MM.1S (cell line): Measurements from ENCODE around the gene C2orf74.

Experiments used
- DNase-seq: peaks from one replicate; pipeline ENCODE4 v3.0.0-alpha.2; 2015
- H2AFZ ChIP-seq: fragments of 300-600 bp; sonication (generic); 2 replicates; pipeline ENCODE4 v1.6.0; 2016; ENCODE audit warnings: antibody characterized with exemption, low read length
- H3F3A ChIP-seq: fragments of 300-600 bp; sonication (generic); 2 replicates; pipeline ENCODE4 v1.6.1; 2016; ENCODE audit warnings: mild to moderate bottlenecking, antibody characterized with exemption, low read length, moderate library complexity, mixed read lengths; ENCODE audit not compliant: insufficient read depth
- H3K27ac ChIP-seq: fragments of 300-600 bp; sonication (generic); 2 replicates; pipeline ENCODE4 v1.5.1; 2016; ENCODE audit warnings: mild to moderate bottlenecking, low read length
- H3K27me3 ChIP-seq: fragments of 300-600 bp; sonication (generic); replicated peaks from 2 replicates; pipeline ENCODE4 v1.6.0; 2016; ENCODE audit warnings: low read length; ENCODE audit not compliant: insufficient read depth
- H3K36me3 ChIP-seq: fragments of 300-600 bp; sonication (generic); replicated peaks from 2 replicates; pipeline ENCODE4 v1.6.1; 2016; ENCODE audit warnings: mild to moderate bottlenecking, low read length, mixed read lengths; ENCODE audit not compliant: insufficient read depth
- H3K4me1 ChIP-seq: fragments of 300-600 bp; sonication (generic); 2 replicates; pipeline ENCODE4 v1.6.1; 2016; ENCODE audit warnings: low read length, mixed read lengths
- H3K4me2 ChIP-seq: fragments of 300-600 bp; sonication (generic); 2 replicates; pipeline ENCODE4 v1.6.0; 2016; ENCODE audit warnings: low read depth, low read length
- H3K4me3 ChIP-seq: fragments of 300-600 bp; sonication (generic); 2 replicates; pipeline ENCODE4 v1.5.1; 2016; ENCODE audit warnings: low read length, mixed read lengths
- H3K79me2 ChIP-seq: fragments of 300-600 bp; sonication (generic); 2 replicates; pipeline ENCODE4 v1.6.1; 2016; ENCODE audit warnings: mixed run types, low read length, mixed read lengths
- H3K9ac ChIP-seq: fragments of 300-600 bp; sonication (generic); 2 replicates; pipeline ENCODE4 v1.6.1; 2016; ENCODE audit warnings: low read length, mixed read lengths
- H3K9me2 ChIP-seq: fragments of 300-600 bp; sonication (generic); replicated peaks from 2 replicates; pipeline ENCODE4 v1.6.1; 2016; ENCODE audit warnings: mild to moderate bottlenecking, low read length, mixed read lengths; ENCODE audit not compliant: insufficient read depth
- H3K9me3 ChIP-seq: fragments of 300-600 bp; sonication (generic); replicated peaks from 2 replicates; pipeline ENCODE4 v1.6.1; 2016; ENCODE audit warnings: mild to moderate bottlenecking, low read length, mixed read lengths; ENCODE audit not compliant: insufficient read depth
- H4K20me1 ChIP-seq: fragments of 300-600 bp; sonication (generic); 2 replicates; pipeline ENCODE4 v1.6.1; 2016; ENCODE audit warnings: mild to moderate bottlenecking, low read length, moderate library complexity, mixed read lengths; ENCODE audit not compliant: insufficient read depth
- CTCF ChIP-seq: fragments of 300-600 bp; sonication (generic); IDR thresholded peaks from 2 replicates; pipeline ENCODE4 v1.5.1; 2016; ENCODE audit warnings: antibody characterized with exemption, low read length, mixed read lengths
- EZH2 ChIP-seq: fragments of 300-600 bp; sonication (generic); optimal IDR thresholded peaks from 2 replicates; pipeline ENCODE3; 2017; ENCODE audit warnings: low read depth, mild to moderate bottlenecking, antibody characterized with exemption, low read length, mixed read lengths
- EZH2phosphoT487 ChIP-seq: fragments of 300-600 bp; sonication (generic); IDR thresholded peaks from 2 replicates; pipeline ENCODE4 v1.6.1; 2018; ENCODE audit warnings: antibody characterized with exemption, low read length

Gene C2orf74

GRCh38 chr2:61167579-61167978 lies 5.6 kb downstream of the C2orf74 start:
- H3K4me2 ChIP-seq: no peak overlapping the region
- H2AFZ ChIP-seq: no peak overlapping the region
- H3K79me2 ChIP-seq: no peaks in the 10 kb centered on the region
- no peaks in the 10 kb centered on the region for H3K9me2 ChIP-seq
- H4K20me1 ChIP-seq: no peaks in the 10 kb centered on the region
- no peaks in the 10 kb centered on the region for H3K36me3 ChIP-seq
- no peak overlapping the region for H3K9ac ChIP-seq
- no peak overlapping the region for H3K27ac ChIP-seq
- peaks cover 6% of the 10 kb centered on the region for H3K4me1 ChIP-seq
- TF ChIP-seq EZH2phosphoT487 (no peak), CTCF (no peak), EZH2 (no peak)
- DNase-seq: no peak
- H3F3A ChIP-seq: 0 out of 2 replicates have a peak, but pooled peaks cover 4% of the 10 kb centered on the region
- H3K9me3 ChIP-seq: no peaks in the 10 kb centered on the region
- no peak overlapping the region for H3K4me3 ChIP-seq
- no peaks in the 10 kb centered on the region for H3K27me3 ChIP-seq

- Histone ChIP-seq H3K9ac (no peak overlapping the region), H3K4me2 (no peak overlapping the region), H3K4me1 (no peaks in the 10 kb centered on the region), H3K36me3 (no peaks in the 10 kb centered on the region), H3K9me2 (no peaks in the 10 kb centered on the region), H3K79me2 (peaks cover 2% of the 10 kb centered on the region), H4K20me1 (no peaks in the 10 kb centered on the region), H3K4me3 (no peak overlapping the region), H3K27me3 (no peaks in the 10 kb centered on the region), H3F3A (no peaks in the 10 kb centered on the region), H3K9me3 (no peaks in the 10 kb centered on the region), H2AFZ (no peak overlapping the region), H3K27ac (no peak overlapping the region)
- no peak for DNase-seq
- TF ChIP-seq CTCF: no peak
- TF ChIP-seq EZH2: no peak
- no peak for TF ChIP-seq EZH2phosphoT487
Observed at GRCh38 chr2:61172671-61173070, 10.7 kb downstream of the C2orf74 start.

GRCh38 chr2:61173116-61173515 lies 11.1 kb downstream of the C2orf74 start:
- H3K9ac ChIP-seq: no peak overlapping the region
- H3K4me1 ChIP-seq: no peaks in the 10 kb centered on the region
- no peak overlapping the region for H3K4me2 ChIP-seq
- TF ChIP-seq CTCF (no peak), EZH2phosphoT487 (no peak), EZH2 (no peak)
- H3K27me3 ChIP-seq: no peaks in the 10 kb centered on the region
- peaks cover 7% of the 10 kb centered on the region for H3K79me2 ChIP-seq
- H3K9me2 ChIP-seq: no peaks in the 10 kb centered on the region
- H2AFZ ChIP-seq: no peak overlapping the region
- H4K20me1 ChIP-seq: no peaks in the 10 kb centered on the region
- no peaks in the 10 kb centered on the region for H3K36me3 ChIP-seq
- no peaks in the 10 kb centered on the region for H3K9me3 ChIP-seq
- H3F3A ChIP-seq: no peaks in the 10 kb centered on the region
- H3K4me3 ChIP-seq: no peak overlapping the region
- no peak overlapping the region for H3K27ac ChIP-seq
- DNase-seq: no peak
